Breast epithelium (tissue), 4 donors: ENCODE results near the gene NSL1. TPM values are rescaled to one million over a fixed set of nuclear protein-coding genes. Genes with fewer than 3 reads are reported as not detected.

Experiments used
- DNase-seq, 2 donors: peaks; one replicate each; pipeline ENCODE4 v3.0.0-alpha.2; 2019; ENCODE audit warnings: low spot score in 2 of 2
- H3K27ac ChIP-seq, 2 donors: fragments of 200-600 bp; sonication (generic) in 1 of 2; one replicate each; pipeline ENCODE4 v1.5.1; 2016 to 2019; ENCODE audit warnings: mild to moderate bottlenecking in 1 of 2
- H3K27me3 ChIP-seq, 2 donors: fragments of 200-600 bp; sonication (generic) in 1 of 2; one replicate each; pipeline versions ENCODE4 v1.5.1 to v1.6.0; 2017 to 2019; ENCODE audit warnings: control low read depth in 1 of 2, mild to moderate bottlenecking in 1 of 2
- H3K36me3 ChIP-seq: fragments of 200-600 bp; one replicate; pipeline ENCODE4 v1.5.1; 2019
- H3K4me1 ChIP-seq, 2 donors: fragments of 200-600 bp; sonication (generic); one replicate each; pipeline ENCODE4 v1.5.1; 2016 to 2019; ENCODE audit warnings: control low read depth in 1 of 2
- H3K4me3 ChIP-seq, 3 donors: fragments of 200-600 bp; sonication (generic); 1 replicate in 2 of 3; 2 replicates in 1 of 3; pipeline ENCODE4 v1.5.1; 2016 to 2019; ENCODE audit warnings: mild to moderate bottlenecking in 3 of 3, moderate library complexity in 2 of 3
- H3K9me3 ChIP-seq, 2 donors: fragments of 200-600 bp; sonication (generic) in 1 of 2; one replicate each; pipeline ENCODE4 v1.5.1; 2016 to 2019; ENCODE audit warnings: control low read depth in 1 of 2
- POLR2A ChIP-seq: fragments of 450-650 bp; IDR thresholded peaks from one replicate; pipeline ENCODE4 v1.6.1; 2016; ENCODE audit warnings: antibody characterized with exemption, mild to moderate bottlenecking, moderate library complexity
- POLR2AphosphoS5 ChIP-seq, 3 donors: sonication (generic); formaldehyde crosslinking; IDR thresholded peaks; one replicate each; pipeline ENCODE4 v1.6.1; 2017; ENCODE audit warnings: antibody characterized with exemption in 3 of 3
- intact Hi-C: fragments of 100-400 bp; cut with DNase I; formaldehyde crosslinking; loops from one replicate; pipeline ENCODE4 v1.15.1; 2023; ENCODE audit warnings: low total_unique reads
- total RNA-seq, 3 donors: library from RNA; depleted of rRNA; stranded (reverse); fragments of >200 nt; gene quantifications; one replicate each; pipeline ENCODE4 v1.1.0, GENCODE V29; 2016
- TF ChIP-seq, protein P1 (sequence below), 3 donors: fragments of 450-650 bp; IDR thresholded peaks; one replicate each; pipeline ENCODE4 v1.5.1; 2016 to 2017; ENCODE audit warnings: antibody characterized with exemption in 3 of 3, mild to moderate bottlenecking in 3 of 3, moderate library complexity in 3 of 3

Gene NSL1
- total RNA-seq, 3 donors from 2014 or later, result 28.5 to 47.5 (median 44.6) TPM

DNA sequence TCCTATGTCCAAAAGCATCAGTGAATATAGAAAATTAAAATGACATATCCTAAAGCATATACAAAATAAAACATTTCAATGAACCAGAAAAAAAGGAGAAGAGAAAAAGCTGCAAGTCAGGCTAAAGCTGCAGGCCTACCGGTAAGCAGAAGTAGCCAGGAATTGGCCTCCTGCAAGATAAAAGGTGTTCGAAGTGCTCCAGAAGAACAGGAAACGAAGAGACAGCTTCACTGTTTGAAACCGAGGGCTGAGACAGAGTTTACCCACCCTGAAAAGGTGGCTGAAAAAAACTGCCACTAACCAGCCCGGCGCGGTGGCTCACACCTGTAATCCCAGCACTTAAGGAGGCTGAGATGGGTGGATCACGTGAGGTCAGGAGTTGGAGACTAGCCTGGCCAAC is 37.4 kb downstream of the NSL1 start:
- Histone ChIP-seq H3K4me3 (no peak overlapping the region), H3K27me3 (no peaks in the 10 kb centered on the region), H3K9me3 (no peaks in the 10 kb centered on the region), H3K4me1 (no peaks in the 10 kb centered on the region), H3K36me3 (no peaks in the 10 kb centered on the region), H3K27ac (no peak overlapping the region)
- DNase-seq, result no peak
- TF ChIP-seq POLR2AphosphoS5 (IDR thresholded peaks at IDR 0.05) (no peak), POLR2A (no peak)
- TF ChIP-seq, protein P1, sequence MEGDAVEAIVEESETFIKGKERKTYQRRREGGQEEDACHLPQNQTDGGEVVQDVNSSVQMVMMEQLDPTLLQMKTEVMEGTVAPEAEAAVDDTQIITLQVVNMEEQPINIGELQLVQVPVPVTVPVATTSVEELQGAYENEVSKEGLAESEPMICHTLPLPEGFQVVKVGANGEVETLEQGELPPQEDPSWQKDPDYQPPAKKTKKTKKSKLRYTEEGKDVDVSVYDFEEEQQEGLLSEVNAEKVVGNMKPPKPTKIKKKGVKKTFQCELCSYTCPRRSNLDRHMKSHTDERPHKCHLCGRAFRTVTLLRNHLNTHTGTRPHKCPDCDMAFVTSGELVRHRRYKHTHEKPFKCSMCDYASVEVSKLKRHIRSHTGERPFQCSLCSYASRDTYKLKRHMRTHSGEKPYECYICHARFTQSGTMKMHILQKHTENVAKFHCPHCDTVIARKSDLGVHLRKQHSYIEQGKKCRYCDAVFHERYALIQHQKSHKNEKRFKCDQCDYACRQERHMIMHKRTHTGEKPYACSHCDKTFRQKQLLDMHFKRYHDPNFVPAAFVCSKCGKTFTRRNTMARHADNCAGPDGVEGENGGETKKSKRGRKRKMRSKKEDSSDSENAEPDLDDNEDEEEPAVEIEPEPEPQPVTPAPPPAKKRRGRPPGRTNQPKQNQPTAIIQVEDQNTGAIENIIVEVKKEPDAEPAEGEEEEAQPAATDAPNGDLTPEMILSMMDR (IDR thresholded peaks at IDR 0.05), result no peak
- intact Hi-C loops, result no loop called here

DNA sequence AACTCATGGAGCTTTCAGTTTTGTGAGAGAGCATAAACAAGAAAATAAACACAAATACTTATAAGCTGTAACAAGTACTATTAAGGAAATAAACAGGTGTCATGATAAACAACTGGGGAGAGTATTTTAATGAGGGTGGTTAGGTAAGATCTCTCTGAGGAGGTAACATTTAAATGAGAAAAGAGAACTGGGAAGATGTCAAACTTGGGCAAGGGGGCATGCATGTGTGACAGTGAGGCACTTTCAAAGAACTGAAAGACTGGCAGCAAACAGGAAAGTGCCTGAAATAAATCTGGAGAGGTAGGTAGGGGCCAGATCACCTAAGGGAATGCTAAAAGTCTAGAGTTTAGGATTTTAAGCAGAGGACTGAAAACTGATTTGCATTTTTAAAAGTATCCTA is 37.8 kb downstream of the NSL1 start:
- intact Hi-C loops, result no loop called here
- DNase-seq, result no peak
- TF ChIP-seq, protein P1 (IDR thresholded peaks at IDR 0.05), result no peak
- TF ChIP-seq POLR2A (no peak), POLR2AphosphoS5 (IDR thresholded peaks at IDR 0.05) (no peak)
- Histone ChIP-seq H3K4me3 (no peak overlapping the region), H3K9me3 (no peaks in the 10 kb centered on the region), H3K27me3 (no peaks in the 10 kb centered on the region), H3K36me3 (no peaks in the 10 kb centered on the region), H3K4me1 (no peaks in the 10 kb centered on the region), H3K27ac (no peak overlapping the region)

- H3K36me3 ChIP-seq, result no peaks in the 10 kb centered on the region
- H3K9me3 ChIP-seq, result no peaks in the 10 kb centered on the region
- peak overlapping the region; percentile 11 to 38 (median 15) for H3K4me3 ChIP-seq
- no peaks in the 10 kb centered on the region for H3K27me3 ChIP-seq
- intact Hi-C loops, result no loop called here
- no peak for DNase-seq
- H3K27ac ChIP-seq, result no peak overlapping the region
- TF ChIP-seq POLR2A, result no peak
- TF ChIP-seq, protein P1 (IDR thresholded peaks at IDR 0.05), result no peak
- TF ChIP-seq POLR2AphosphoS5 (IDR thresholded peaks at IDR 0.05), result no peak
- no peaks in the 10 kb centered on the region for H3K4me1 ChIP-seq
Measured at GRCh38 chr1:212752934-212753497, 38.6 kb downstream of the NSL1 start.

DNA sequence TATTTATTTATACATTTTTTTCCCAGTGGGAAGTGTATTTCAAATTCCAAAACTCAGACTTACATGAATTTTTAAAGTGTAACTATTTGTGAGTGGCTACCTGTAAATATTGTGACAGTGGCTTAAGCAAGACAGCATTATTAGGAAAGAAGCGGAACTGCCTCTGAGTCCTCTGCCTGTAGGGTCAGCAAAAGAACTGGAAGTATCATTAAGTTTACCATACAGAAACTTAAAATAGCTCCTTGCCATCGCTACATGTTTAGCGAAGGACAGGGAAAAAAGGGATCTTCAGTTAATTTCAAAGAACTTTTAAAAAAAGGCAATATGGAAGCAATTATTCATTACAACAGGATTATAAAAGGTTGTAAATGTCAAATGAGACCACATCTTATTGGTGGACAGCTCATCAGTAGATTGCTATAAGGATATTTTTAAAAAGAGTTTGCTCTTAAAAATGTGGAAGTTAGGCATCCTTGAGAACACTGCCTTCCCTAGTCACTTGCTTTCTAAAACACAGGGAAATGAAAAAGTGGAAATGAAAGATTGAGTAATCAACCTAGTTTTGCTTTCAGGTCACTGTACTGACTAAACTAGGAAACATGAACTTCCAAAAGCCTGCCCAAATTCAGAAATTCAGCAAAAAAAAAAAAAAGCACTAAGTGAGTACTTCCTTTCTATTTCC is 39.2 kb downstream of the NSL1 start:
- Histone ChIP-seq H3K9me3 (no peaks in the 10 kb centered on the region), H3K36me3 (no peaks in the 10 kb centered on the region), H3K27ac (no peak overlapping the region), H3K27me3 (no peaks in the 10 kb centered on the region), H3K4me3 (peak overlapping the region in 1 of 3 donors; percentile 15), H3K4me1 (no peaks in the 10 kb centered on the region)
- no peak for DNase-seq
- intact Hi-C loops, result no loop called here
- TF ChIP-seq, protein P1 (IDR thresholded peaks at IDR 0.05), result no peak
- no peak for TF ChIP-seq POLR2A
- no peak for TF ChIP-seq POLR2AphosphoS5 (IDR thresholded peaks at IDR 0.05)

GRCh38 chr1:212749821-212750535 is 41.6 kb downstream of the NSL1 start:
- intact Hi-C loops, result no loop called here
- no peaks in the 10 kb centered on the region for H3K4me1 ChIP-seq
- no peaks in the 10 kb centered on the region for H3K27me3 ChIP-seq
- peak overlapping the region in 1 of 2 donors; percentile 53 for H3K27ac ChIP-seq
- H3K9me3 ChIP-seq, result no peaks in the 10 kb centered on the region
- no peak for DNase-seq
- no peaks in the 10 kb centered on the region for H3K36me3 ChIP-seq
- no peak for TF ChIP-seq POLR2AphosphoS5 (IDR thresholded peaks at IDR 0.05)
- TF ChIP-seq, protein P1 (IDR thresholded peaks at IDR 0.05), result peak in 2 of 3 donors; percentile 39 to 52
- H3K4me3 ChIP-seq, result no peak overlapping the region
